ENCODE results near the gene SEMA6A.

SEMA6A gene

GRCh38 chr5:116420540-116420939, 154.1 kb downstream of the SEMA6A start:
- no peak for DNase-seq (ENCODE audit: low spot score)
- TF ChIP-seq CTCF (IDR thresholded peaks at IDR 0.05; ENCODE audit: extremely low read depth, insufficient read depth, missing control alignments) = no peak
- in situ Hi-C loops (cut with MboI; ENCODE audit: low pct_unique_long_range_greater_than_20kb, low sequenced_read_pairs, unreplicated experiment) = no loop called here

- no peak for DNase-seq (ENCODE audit: low spot score)
- TF ChIP-seq CTCF (IDR thresholded peaks at IDR 0.05; ENCODE audit: extremely low read depth, insufficient read depth, missing control alignments) = no peak
- in situ Hi-C loops (cut with MboI; ENCODE audit: low pct_unique_long_range_greater_than_20kb, low sequenced_read_pairs, unreplicated experiment) = no loop called here
Observed at GRCh38 chr5:116419258-116419657, 155.4 kb downstream of the SEMA6A start.

- in situ Hi-C loops (cut with MboI; ENCODE audit: low pct_unique_long_range_greater_than_20kb, low sequenced_read_pairs, unreplicated experiment) = no loop called here
- no peak for DNase-seq (ENCODE audit: low spot score)
- no peak for TF ChIP-seq CTCF (IDR thresholded peaks at IDR 0.05; ENCODE audit: extremely low read depth, insufficient read depth, missing control alignments)
Observed at GRCh38 chr5:116418774-116419173, 155.8 kb downstream of the SEMA6A start.

GRCh38 chr5:116418016-116418415, 156.6 kb downstream of the SEMA6A start:
- no peak for DNase-seq (ENCODE audit: low spot score)
- TF ChIP-seq CTCF (IDR thresholded peaks at IDR 0.05; ENCODE audit: extremely low read depth, insufficient read depth, missing control alignments) = no peak
- in situ Hi-C loops (cut with MboI; ENCODE audit: low pct_unique_long_range_greater_than_20kb, low sequenced_read_pairs, unreplicated experiment) = no loop called here

GRCh38 chr5:116415989-116416388, 158.6 kb downstream of the SEMA6A start:
- in situ Hi-C loops (cut with MboI; ENCODE audit: low pct_unique_long_range_greater_than_20kb, low sequenced_read_pairs, unreplicated experiment) = no loop called here

GRCh38 chr5:116415182-116415581, 159.4 kb downstream of the SEMA6A start:
- in situ Hi-C loops (cut with MboI; ENCODE audit: low pct_unique_long_range_greater_than_20kb, low sequenced_read_pairs, unreplicated experiment) = no loop called here
- TF ChIP-seq CTCF (IDR thresholded peaks at IDR 0.05; ENCODE audit: extremely low read depth, insufficient read depth, missing control alignments) = no peak
- DNase-seq (ENCODE audit: low spot score) = no peak

More at GRCh38 chr5:116415989-116416388, 158.6 kb downstream of the SEMA6A start:
- DNase-seq (ENCODE audit: low spot score) = no peak
- TF ChIP-seq CTCF (IDR thresholded peaks at IDR 0.05; ENCODE audit: extremely low read depth, insufficient read depth, missing control alignments) = no peak

GRCh38 chr5:116411101-116411571, 163.5 kb downstream of the SEMA6A start:
- DNase-seq (ENCODE audit: low spot score) = no peak
- TF ChIP-seq CTCF (IDR thresholded peaks at IDR 0.05; ENCODE audit: extremely low read depth, insufficient read depth, missing control alignments) = no peak
- in situ Hi-C loops (cut with MboI; ENCODE audit: low pct_unique_long_range_greater_than_20kb, low sequenced_read_pairs, unreplicated experiment) = no loop called here

All from GM13977 (cell line).